ENCODE results near the gene PARP14.

Gene PARP14

GRCh38 chr3:122687298-122687697 lies 6.7 kb downstream of the PARP14 start (continued):
- no peak for TF ChIP-seq BCL6B (tag by site-specific recombination; IDR thresholded peaks at IDR 0.05)
- TF ChIP-seq ZBTB10 (tag by site-specific recombination; IDR thresholded peaks at IDR 0.05), result no peak
- TF ChIP-seq TRIM28 (IDR thresholded peaks at IDR 0.05; ENCODE audit: borderline replicate concordance, low read length), result no peak
- no peak for TF ChIP-seq ZNF639 (tag by site-specific recombination; IDR thresholded peaks at IDR 0.05)

- H3K36me3 ChIP-seq (ENCODE audit: control insufficient read depth in 2 of 2, insufficient read depth in 1 of 2, low read length in 2 of 2), result no peaks in the 10 kb centered on the region; a peak in 2 of 3 replicates
- H3K4me3 ChIP-seq (ENCODE audit: low read depth, low read length), result no peak overlapping the region
- no peak overlapping the region for H3K27ac ChIP-seq (ENCODE audit: extremely low read depth, low read depth, low read length)
- H3K9me3 ChIP-seq (ENCODE audit: control insufficient read depth, insufficient read depth, low read depth, low read length), result no peaks in the 10 kb centered on the region
- ChIA-PET POLR2A (no interaction called here), CTCF (interaction anchor here (1.9 kb wide), 1 partner anchor 9 kb away, joined by 5 read pairs; no protein-coding TSS in a partner anchor)
- TF ChIP-seq MYNN (tag by site-specific recombination; IDR thresholded peaks at IDR 0.05; ENCODE audit: borderline replicate concordance), result no peak
- H3K4me1 ChIP-seq (ENCODE audit: control insufficient read depth, insufficient read depth, low read length), result no peaks in the 10 kb centered on the region
These were observed 8.4 kb downstream of the PARP14 start for GRCh38 chr3:122688996-122689395.

- H3K27ac ChIP-seq (ENCODE audit: extremely low read depth, low read depth, low read length), result no peak overlapping the region
- no peaks in the 10 kb centered on the region; a peak in 2 of 3 replicates for H3K36me3 ChIP-seq (ENCODE audit: control insufficient read depth in 2 of 2, insufficient read depth in 1 of 2, low read length in 2 of 2)
- no peak for TF ChIP-seq HOXA7 (CRISPR knock-in tag; IDR thresholded peaks at IDR 0.05; ENCODE audit: borderline replicate concordance)
- TF ChIP-seq ZNF692 (tag by site-specific recombination; IDR thresholded peaks at IDR 0.05), result no peak
- no peak for TF ChIP-seq ZFP41 (tag by site-specific recombination; IDR thresholded peaks at IDR 0.05; ENCODE audit: borderline replicate concordance)
- no peak for TF ChIP-seq ZNF707 (tag by site-specific recombination; IDR thresholded peaks at IDR 0.05)
- peak; percentile 24; the same call in 1 of the 2 replicates for TF ChIP-seq ZNF600 (tag by site-specific recombination; IDR thresholded peaks at IDR 0.05)
- TF ChIP-seq ZNF302 (tag by site-specific recombination; IDR thresholded peaks at IDR 0.05; ENCODE audit: low read depth), result no peak
- POLR2A ChIA-PET, result no interaction called here
- no peak overlapping the region for H3K4me3 ChIP-seq (ENCODE audit: low read depth, low read length)
- CTCF ChIA-PET, result no interaction called here
- no peaks in the 10 kb centered on the region for H3K4me1 ChIP-seq (ENCODE audit: control insufficient read depth, insufficient read depth, low read length)
- H3K9me3 ChIP-seq (ENCODE audit: control insufficient read depth, insufficient read depth, low read depth, low read length), result no peaks in the 10 kb centered on the region
These were observed 8.9 kb downstream of the PARP14 start for GRCh38 chr3:122689587-122689986.

GRCh38 chr3:122690096-122690495 lies 9.5 kb downstream of the PARP14 start:
- POLR2A ChIA-PET, result no interaction called here
- CTCF ChIA-PET, result no interaction called here
- H3K9me3 ChIP-seq (ENCODE audit: control insufficient read depth, insufficient read depth, low read depth, low read length), result no peaks in the 10 kb centered on the region
- no peaks in the 10 kb centered on the region; a peak in 2 of 3 replicates for H3K36me3 ChIP-seq (ENCODE audit: control insufficient read depth in 2 of 2, insufficient read depth in 1 of 2, low read length in 2 of 2)
- H3K4me3 ChIP-seq (ENCODE audit: low read depth, low read length), result no peak overlapping the region
- no peak for TF ChIP-seq ZNF580 (tag by site-specific recombination; IDR thresholded peaks at IDR 0.05)
- no peak overlapping the region for H3K27ac ChIP-seq (ENCODE audit: extremely low read depth, low read depth, low read length)
- no peaks in the 10 kb centered on the region for H3K4me1 ChIP-seq (ENCODE audit: control insufficient read depth, insufficient read depth, low read length)
